GM23248 (cell line): ENCODE measurements around the gene PRR12.

ENCODE experiments used
- EZH2 ChIP-seq: fragments of 200-600 bp; sonication (generic); IDR thresholded peaks from 2 replicates; pipeline ENCODE4 v1.6.1; 2018; ENCODE audit warnings: antibody characterized with exemption, mild to moderate bottlenecking; ENCODE audit not compliant: insufficient read depth, poor library complexity, severe bottlenecking
- EZH2phosphoT487 ChIP-seq: fragments of 200-600 bp; sonication (generic); IDR thresholded peaks from 2 replicates; pipeline ENCODE4 v1.6.1; 2018; ENCODE audit warnings: antibody characterized with exemption, moderate library complexity, mild to moderate bottlenecking, low read depth; ENCODE audit not compliant: insufficient read depth

DNA sequence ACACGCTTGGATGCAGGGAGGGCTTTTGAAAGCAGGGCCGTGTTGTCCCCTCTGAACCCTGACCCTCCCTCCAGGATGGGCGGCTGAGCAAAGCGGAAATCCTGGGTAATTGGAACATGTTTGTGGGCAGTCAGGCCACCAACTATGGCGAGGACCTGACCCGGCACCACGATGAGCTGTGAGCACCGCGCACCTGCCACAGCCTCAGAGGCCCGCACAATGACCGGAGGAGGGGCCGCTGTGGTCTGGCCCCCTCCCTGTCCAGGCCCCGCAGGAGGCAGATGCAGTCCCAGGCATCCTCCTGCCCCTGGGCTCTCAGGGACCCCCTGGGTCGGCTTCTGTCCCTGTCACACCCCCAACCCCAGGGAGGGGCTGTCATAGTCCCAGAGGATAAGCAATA, 48.0 kb upstream of the PRR12 start:
- no peak for TF ChIP-seq EZH2
- no peak for TF ChIP-seq EZH2phosphoT487
